Transverse colon (tissue), 4 donors: Measurements from ENCODE around the gene DTNBP1.

ENCODE experiments used
- EP300 ChIP-seq: sonication (generic); formaldehyde crosslinking; IDR thresholded peaks from one replicate; pipeline ENCODE4 v1.6.1; 2017; ENCODE audit warnings: antibody characterized with exemption, low read depth
- POLR2A ChIP-seq: fragments of 450-650 bp; IDR thresholded peaks from one replicate; pipeline ENCODE4 v1.6.1; 2016; ENCODE audit warnings: antibody characterized with exemption, mild to moderate bottlenecking, moderate library complexity
- POLR2AphosphoS5 ChIP-seq, 3 donors: sonication (generic); formaldehyde crosslinking; IDR thresholded peaks; one replicate each; pipeline ENCODE4 v1.6.1; 2016; ENCODE audit warnings: antibody characterized with exemption in 3 of 3
- TF ChIP-seq, protein P1 (sequence below), 5 experiments: fragments of 200-600 bp in 3 of 5; fragments of 450-650 bp in 2 of 5; sonication (generic) in 3 of 5; IDR thresholded peaks; 1 replicate in 2 of 5; 2 replicates in 3 of 5; pipeline ENCODE4 v1.5.1; 2016 to 2017; ENCODE audit warnings: antibody characterized with exemption in 5 of 5, inconsistent platforms in 3 of 5, mild to moderate bottlenecking in 2 of 5, moderate library complexity in 1 of 5

DNA sequence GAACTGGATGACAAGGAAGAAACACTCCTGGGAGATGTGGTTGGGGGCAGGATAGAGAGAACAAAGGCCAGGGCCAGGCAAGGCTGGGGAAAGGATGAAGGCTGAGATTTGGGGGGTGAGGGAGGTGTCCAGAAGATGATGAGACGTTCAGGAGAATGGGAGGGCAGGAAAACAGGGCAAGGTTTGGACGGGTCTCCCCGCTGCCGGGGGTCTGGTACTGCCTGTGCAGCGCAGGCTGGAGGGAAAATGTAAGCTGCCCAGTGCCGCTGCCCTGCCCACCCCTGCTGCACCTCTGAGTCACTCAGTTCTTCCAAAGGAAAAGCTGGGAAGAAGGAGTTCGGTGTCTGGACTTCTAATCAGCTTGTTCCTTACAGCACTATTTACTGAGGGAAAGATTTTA, 130.9 kb downstream of the DTNBP1 start:
- TF ChIP-seq, protein P1, sequence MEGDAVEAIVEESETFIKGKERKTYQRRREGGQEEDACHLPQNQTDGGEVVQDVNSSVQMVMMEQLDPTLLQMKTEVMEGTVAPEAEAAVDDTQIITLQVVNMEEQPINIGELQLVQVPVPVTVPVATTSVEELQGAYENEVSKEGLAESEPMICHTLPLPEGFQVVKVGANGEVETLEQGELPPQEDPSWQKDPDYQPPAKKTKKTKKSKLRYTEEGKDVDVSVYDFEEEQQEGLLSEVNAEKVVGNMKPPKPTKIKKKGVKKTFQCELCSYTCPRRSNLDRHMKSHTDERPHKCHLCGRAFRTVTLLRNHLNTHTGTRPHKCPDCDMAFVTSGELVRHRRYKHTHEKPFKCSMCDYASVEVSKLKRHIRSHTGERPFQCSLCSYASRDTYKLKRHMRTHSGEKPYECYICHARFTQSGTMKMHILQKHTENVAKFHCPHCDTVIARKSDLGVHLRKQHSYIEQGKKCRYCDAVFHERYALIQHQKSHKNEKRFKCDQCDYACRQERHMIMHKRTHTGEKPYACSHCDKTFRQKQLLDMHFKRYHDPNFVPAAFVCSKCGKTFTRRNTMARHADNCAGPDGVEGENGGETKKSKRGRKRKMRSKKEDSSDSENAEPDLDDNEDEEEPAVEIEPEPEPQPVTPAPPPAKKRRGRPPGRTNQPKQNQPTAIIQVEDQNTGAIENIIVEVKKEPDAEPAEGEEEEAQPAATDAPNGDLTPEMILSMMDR (IDR thresholded peaks at IDR 0.05) = no peak
- TF ChIP-seq POLR2A = no peak
- no peak for TF ChIP-seq POLR2AphosphoS5 (IDR thresholded peaks at IDR 0.05)
- no peak for TF ChIP-seq EP300
